Left lobe of liver (tissue), 2 donors: ENCODE measurements around the gene ZER1. TPM values are rescaled to one million over a fixed set of nuclear protein-coding genes. Genes with fewer than 3 reads are reported as not detected.

ENCODE experiments used
- ATAC-seq: fragments of 200-7000 bp; cut with Tn5 transposase; one replicate; pipeline ENCODE4 v1.9.1; 2020; ENCODE audit warnings: mild to moderate bottlenecking, moderate library complexity
- DNase-seq: peaks from one replicate; pipeline ENCODE4 v3.0.0-alpha.2; 2020; ENCODE audit warnings: low spot score
- total RNA-seq: library from RNA; stranded (reverse); gene quantifications from one replicate; pipeline ENCODE4 v1.2.1, GENCODE V29; 2021
- donor health status: DM: no; HTN: no; CAD: no; lungs with moderate emphysema.
- donor health status: DM: no; HTN: yes; CAD: no.

ZER1 gene
- total RNA-seq, 1 donor from 2014 or later: 15.6 TPM

DNA sequence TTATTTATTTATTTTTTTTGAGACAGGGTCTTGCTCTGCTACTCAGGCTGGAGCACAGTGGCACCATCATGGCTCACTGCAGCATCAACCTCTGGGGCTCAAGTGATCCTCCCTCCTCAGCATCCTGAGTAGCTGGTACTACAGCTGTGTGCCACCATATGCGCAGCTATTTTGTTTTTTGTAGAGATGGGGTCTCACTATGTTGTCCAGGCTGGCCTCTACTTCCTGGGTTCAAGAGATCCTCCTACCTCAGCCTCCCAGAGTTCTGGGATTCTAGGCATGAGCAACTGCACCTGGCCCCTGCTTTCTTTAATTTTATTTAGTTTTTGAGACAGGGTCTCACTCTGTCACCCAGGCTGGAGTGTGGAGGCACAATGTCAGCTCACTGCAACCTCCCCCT lies 28.3 kb downstream of the ZER1 start:
- DNase-seq: no peak

DNA sequence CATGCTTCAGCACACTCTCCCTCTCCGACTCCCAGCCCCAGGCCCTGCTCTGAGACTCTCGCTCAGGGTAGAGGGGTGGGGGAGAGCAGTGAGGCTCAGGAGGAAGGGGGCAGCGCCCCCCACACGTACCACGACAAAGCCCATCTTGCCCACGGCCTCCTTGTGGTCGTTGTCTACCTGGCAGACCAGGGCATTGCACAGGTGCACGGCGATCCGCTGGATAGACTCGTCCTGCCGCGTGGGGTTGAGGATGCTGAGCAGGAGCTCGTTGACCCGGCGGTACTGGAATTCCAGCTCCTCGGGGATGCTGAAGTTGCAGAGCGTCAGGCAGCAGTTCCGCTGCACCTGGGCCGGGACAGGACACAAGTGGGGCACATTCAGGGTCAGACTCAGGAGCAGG lies 29.3 kb downstream of the ZER1 start:
- DNase-seq: no peak

More for the DNA sequence above, 28.3 kb downstream of the ZER1 start:
- ATAC-seq: no peak

DNA sequence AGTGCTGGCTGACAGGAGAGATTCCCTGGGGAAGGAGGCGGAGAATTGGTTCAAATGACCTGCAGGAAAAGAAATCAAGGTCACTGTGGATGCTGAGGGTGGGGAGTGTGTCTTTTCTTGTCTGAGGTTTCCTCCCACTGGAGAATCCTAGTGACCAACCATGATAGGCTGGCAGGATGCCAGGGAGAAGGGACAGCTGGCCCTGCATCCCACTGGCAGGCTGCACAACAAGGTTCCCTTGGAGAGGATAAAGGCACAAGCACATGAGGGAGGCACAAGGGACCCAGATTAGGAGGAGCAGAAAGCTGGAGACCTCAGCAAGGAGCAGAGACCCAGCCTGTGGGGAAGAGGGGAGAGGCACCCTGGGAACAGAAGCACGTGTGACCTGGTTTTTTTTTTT lies 36.4 kb downstream of the ZER1 start:
- no peak for ATAC-seq

More for the DNA sequence above, 29.3 kb downstream of the ZER1 start:
- ATAC-seq: no peak

DNA sequence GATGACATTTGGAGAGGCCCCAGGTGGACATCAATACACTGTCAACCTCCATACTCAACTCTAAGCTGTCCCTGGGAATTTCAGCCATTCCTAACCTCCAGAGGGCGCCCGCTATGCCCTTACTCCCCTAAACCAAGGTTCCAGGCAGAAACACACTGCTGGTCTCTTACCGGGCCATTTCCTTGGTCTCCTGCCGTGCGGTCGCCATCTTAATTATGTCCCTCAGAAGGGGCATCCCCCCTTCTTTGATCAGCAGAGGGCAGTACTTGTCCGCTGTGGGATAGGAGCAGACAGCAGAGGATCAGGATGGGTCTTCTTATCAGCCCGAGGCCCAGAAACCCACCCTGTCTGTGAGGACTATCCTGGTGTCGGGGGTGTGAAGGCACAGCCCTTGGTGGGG lies 38.5 kb downstream of the ZER1 start:
- peak; percentile 90 for ATAC-seq
- peak; percentile 69 for DNase-seq

More for the DNA sequence above, 36.4 kb downstream of the ZER1 start:
- DNase-seq: no peak

DNA sequence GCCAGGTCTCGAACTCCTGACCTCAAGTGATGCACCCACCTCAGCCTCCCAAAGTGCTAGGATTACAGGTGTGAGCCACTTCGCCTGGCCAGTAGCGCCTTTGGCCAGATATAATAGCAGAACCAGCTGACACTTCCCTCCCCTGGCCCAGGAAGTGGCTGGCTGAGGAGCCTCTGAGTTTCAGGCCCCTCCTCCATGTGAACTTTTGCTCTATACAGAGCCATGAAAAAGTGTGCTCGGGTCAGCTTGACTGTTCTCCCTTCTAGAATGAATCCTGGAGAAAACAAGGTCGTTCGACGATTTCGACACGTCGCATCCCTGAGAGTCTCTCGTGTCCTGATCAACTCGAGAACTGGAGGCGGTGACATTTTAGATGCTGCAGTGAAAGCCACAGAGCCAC lies 39.2 kb downstream of the ZER1 start:
- ATAC-seq: no peak
- no peak for DNase-seq

DNA sequence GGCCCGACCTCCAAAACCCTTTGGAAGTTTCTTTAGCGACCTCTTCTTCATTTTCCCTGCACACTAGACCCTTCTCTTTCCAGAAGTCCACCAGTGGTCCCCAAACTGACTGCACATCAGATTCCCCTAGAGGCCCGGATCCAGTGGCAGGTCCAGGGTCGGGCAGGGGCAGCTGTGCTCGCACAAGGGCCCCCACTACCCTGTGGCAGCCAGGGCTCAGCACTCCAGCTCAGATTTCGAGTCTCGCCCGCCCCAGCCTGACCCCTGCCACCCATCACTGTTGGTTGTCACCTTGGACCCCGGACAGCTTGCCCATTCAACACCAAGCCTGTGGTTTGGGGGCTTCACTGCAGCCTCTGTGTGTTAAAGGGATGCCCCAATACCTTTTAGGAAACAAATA lies 40.0 kb downstream of the ZER1 start:
- no peak for ATAC-seq
- DNase-seq: no peak

DNA sequence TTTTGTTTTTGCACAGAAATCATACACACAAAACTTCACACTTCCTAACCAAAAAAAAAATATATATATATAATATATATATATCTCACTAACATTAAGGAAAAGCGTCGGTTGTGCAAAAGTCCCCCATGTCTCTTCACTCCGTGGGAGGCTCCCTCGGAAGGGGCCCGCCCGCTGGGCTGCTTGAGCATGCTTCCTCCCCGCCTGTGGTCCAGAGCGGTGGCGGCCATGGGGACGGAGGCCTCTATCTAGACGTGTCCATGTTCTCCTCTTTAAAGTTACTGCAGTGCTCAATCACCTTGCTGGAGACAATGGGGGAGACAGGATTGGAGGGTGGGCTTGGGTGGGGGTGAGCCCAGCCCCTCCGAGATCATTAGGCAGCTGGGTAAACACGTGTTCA lies 40.6 kb downstream of the ZER1 start:
- no peak for DNase-seq
- ATAC-seq: no peak

DNA sequence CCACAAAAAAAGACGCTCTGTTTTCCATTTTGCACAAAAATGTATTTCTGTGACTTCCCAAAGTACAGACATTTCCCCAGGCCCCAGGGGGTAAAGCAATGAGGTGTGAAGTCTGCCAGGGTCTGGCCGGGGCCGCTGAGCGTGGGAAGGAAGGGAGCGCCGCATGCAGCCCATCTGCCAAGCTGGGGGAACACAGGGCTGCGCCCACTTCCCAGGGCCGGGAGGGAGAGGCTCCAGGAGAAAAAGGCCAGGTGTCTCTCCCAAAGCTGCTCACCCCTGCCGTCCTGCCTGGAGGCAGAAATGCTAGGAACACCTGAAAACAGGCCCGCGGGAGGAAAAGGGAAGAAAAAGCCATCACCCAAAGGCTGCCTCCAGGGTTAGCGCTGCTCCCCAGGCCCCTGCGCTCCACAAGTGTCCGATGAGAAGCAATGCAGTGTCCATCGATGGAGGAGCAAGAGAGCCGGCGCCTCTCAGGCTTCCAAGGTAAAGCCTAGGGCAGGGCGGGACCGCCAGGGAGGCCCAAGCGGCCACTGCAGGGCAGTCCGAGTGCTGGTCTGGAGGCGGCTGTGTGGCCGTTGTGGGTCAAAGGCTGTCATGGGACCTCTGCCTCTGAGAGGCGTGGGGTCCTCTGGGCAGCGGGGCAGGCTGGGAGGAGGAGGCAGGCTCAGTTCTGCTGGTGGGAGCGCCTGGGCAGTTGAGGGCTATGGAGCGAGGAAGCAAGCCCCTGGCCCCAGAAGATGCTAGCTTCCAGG lies 41.8 kb downstream of the ZER1 start:
- ATAC-seq: no peak
- no peak for DNase-seq

DNA sequence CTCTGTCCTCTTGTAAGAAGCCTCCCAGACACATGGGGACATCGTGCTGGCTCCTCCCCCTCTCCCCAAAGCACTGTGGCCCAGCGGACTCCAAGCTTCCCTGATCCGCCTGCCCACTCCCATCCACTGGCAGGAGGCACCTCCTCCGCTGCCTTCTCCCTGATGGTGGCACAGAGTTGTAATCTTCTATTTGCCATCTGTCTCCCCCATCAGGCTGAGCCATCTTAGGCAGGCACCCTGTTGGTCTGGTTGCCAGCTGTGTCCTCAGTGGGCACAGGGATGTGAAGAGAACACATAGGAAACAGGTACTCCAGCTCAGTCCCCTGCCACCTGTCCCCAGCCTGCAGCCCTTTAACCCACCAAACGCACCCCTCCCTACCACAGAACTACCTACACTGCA lies 42.4 kb downstream of the ZER1 start:
- DNase-seq: no peak
- ATAC-seq: no peak

DNA sequence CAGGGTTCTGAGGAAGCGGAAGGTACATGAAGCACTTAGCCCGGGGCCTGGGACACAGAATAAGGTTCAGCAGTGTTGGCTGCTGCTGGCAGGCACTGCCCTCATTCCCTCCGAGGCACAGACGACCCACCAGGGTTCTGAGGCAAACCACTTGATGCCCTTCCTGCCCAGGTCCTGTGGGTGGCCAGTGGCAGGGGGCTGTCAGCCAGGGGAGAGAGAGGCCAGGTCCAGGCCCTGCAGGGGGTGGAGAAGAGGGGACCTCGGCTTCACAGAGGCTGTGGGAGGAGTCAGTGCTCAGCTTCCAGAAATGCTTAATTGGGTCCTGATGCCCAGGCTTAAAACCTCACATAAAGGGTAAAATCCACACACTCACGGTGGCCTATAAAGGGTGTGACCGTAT lies 43.4 kb downstream of the ZER1 start:
- ATAC-seq: no peak
- DNase-seq: no peak

DNA sequence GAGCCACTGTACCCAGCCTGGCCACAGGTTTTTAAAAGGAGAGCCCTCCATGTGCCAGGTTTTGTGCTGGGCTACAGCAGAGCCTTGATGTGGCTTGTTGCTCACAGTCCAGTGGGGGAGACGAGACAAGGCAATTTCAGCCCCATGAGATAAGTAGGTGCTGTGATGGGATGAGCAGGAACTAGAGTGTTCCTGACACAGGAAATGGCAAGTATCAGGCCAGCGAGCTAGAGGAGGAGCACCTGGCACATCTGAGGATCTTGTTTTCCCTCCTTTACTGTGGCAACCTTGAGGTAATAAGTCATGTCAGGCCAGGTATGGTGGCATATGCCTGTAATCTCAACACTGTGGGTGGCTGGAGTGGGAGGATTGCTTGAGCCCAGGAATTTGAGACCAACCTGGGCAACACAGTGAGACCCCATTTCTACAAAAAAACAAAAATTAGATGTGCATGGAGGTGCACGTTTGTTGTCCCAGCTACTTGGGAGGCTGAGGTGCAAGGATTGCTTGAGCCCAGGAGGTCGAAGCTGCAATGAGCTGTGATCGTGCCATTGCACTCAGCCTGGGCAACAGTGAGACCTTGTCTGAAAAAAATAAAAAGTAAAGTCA lies 44.0 kb downstream of the ZER1 start:
- ATAC-seq: no peak
- no peak for DNase-seq

DNA sequence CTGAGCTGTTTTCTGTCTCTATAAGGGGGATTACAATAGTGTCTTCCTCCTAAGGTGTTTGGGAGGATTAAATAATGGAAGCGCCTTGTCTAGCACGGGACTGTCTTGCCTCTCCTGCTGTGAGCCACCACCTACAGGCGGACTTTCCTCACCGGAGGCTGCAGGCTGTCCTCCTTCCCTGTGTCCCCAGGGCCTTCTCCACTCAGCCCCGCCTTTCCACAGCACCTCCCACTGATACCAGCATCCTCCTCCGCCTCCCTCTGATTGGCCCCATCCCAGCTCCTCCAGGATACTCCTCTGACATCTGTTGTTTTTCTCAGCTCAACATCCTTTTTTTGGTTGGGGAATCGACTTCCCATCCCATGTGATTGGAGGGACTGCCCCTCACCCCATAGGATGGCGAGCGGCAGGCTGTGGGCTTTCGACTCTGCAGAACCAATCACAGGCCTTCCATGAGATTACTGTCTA lies 46.9 kb downstream of the ZER1 start:
- DNase-seq: peak; percentile 67
- ATAC-seq: peak; percentile 36

DNA sequence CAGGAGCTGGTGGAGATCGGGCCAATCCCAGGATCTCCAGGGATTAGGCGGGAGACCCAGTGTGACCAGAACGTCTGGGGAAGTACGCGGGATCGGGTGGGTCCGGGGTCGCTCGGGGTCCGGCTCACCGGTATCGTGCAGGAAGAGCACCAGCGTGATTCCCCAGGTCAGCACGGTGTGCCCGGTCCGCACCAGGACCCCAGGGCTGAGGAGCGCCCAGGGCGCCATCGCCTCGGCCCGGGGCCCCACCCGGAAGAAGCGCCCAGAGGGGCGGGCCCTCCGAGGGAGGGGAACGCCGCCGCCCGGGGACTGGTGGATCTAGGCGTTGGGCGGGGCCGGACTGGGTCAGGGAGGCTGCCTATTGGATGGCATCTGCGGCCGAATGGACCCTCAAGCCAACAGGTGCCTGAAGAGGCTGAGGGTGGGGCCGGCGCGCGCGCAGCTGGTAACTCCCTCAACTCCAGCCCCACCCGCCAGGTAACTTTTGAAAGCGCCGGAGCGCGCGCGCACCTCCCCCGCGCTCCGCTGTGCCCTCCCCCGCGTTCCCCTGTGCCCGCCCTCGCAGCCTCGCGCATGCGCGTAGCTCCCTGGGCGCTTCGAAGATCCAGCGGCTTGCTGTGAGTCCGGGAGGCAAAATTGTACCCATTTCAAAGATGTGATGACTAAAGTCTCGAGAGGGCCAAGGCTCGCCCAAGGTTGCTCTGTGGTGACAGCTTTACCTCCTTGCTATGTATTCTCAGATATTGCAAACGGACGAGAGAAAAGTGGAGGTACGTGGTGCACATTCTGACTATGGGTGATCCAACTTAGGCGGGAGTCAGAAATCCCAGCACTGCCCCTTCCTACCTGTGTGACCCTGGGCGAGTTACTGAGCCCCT lies 47.6 kb downstream of the ZER1 start, which contains the start of gene ZDHHC12:
TSS of gene ZDHHC12 (minus strand) at position 262 of the 878 bp plus-strand sequence. CDS start at position 228, 34 bp downstream.
- peak; percentile 93 for ATAC-seq
- DNase-seq: peak; percentile 99

DNA sequence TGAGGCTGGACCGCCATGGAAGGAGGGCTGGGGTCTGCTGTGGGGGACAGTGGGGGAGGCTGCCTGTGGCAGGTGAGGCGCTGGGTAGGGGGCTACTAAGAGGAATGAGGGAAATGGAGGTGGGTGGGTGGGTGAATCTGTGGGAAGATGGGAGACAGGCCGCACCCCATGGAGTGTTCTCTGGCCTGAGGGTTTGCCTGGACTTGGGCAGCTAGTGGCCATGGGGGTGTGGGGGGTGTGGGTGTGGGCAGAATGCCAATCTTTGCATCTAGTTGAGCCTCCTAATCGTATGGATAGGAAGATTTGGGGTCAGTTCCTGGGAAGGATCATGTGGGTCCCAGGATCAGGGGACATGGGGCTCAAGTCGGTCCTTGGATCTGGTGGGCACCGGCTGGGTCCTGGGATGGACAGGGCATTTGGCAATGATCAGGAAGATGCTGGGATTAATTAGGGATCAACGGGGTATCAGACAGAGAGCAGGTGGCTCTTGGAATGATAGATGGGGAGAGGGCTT lies 48.3 kb downstream of the ZER1 start:
- DNase-seq (no peak), ATAC-seq (no peak)

DNA sequence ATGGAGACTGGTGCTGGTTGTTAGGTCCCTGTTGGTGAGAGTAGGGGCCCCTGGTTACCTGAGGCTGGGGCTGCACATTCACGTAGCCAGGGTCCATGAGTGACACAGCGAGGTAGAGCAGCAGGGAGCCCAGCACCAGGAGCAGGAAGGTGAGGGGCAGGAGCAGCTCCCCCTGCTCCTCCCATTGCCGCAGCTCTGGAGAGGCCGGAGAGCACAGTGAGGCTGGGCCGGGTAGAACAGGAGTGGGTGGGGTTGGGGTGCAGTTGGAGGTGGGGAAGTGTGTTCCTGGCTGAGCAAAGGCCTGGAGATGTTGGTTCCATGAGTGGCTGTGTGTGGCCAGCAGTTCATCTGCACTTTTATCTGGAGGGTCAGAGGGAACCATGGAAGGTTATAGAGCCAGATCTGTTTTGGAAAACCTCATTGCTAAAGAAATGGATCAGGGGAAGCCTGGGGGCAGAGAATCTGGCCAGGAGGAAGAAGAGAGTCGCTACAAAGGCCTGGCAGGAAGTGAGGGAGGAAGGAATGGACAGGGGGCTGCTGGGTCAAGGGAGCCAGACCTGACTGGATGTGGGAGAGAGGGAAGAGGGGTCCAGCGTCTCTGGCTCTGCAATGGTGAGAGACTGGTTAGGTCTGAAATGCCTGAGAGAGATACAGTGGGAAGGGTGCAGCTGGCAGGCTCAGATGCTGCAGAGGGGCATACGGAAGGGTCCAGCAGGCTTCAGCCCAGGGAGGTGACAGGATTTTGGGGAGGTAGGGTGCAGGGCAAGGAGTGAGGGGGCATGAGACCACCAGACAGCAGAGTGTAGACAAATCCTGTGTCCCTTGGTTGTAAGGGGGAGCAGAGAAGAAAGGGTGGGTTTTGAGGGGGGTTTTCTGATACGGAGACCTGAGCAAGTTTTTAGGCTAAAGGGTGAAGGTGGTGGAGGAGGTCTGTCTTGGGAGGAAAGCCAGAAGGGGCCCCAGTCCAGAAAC lies 49.1 kb downstream of the ZER1 start:
- no peak for DNase-seq
- ATAC-seq: no peak

DNA sequence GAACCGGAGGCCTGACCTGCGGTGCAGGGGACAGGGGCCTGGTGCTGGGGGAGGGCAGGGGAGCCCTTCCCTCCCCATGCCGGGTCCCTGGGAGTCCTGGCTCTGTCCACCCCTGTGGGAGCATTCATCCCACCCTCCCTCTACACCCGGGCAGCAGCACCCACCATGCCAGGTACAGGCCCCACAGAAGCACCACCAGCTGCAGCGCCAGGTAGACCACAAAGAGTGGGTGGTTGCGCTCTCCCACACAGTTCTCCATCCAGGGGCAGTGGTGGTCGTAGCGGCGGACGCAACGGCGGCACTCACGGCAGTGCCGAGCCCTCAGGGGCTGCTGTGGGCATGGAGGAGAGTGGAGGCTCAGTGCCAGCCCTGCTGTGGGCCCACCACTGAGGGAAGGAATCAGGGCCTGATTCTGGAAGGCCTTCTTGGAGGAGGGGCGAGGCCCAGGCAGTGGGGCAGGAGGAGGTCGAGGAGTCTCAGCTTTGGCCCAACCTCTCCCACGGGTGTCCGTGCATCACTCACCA lies 50.2 kb downstream of the ZER1 start:
- DNase-seq (no peak), ATAC-seq (no peak)

DNA sequence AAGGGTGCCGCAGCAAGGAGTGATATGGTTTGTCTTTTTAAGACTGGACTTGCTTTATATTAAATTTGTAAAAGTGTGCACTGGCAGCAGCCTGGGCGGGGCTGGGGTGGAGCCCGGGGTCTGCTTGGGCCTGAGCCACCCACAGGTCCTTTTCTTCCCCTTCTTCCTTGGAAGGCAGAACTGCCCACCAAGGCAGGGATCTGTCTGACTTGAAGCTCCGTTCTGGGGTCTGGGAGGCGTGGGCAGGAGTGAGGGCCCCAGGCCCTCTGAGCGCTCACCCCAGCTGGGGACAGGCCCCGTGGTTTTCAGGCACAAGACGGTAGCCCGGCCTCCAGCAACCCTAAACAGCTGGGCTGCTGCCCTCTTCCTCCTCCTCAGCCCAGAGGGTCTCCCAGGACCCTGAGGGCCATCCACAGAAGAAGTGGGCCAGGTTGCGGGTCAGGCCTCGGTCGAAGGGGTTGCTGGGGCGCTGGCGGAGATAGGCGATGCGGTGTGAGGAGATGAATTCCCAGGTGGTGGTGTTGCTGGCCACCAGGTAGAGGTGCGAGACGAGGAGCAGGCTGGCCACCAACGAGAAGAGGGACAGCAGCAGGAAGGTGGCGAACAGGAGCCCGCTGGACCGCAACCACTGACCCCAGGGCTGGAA lies 50.8 kb downstream of the ZER1 start:
- ATAC-seq: no peak
- DNase-seq: no peak

DNA sequence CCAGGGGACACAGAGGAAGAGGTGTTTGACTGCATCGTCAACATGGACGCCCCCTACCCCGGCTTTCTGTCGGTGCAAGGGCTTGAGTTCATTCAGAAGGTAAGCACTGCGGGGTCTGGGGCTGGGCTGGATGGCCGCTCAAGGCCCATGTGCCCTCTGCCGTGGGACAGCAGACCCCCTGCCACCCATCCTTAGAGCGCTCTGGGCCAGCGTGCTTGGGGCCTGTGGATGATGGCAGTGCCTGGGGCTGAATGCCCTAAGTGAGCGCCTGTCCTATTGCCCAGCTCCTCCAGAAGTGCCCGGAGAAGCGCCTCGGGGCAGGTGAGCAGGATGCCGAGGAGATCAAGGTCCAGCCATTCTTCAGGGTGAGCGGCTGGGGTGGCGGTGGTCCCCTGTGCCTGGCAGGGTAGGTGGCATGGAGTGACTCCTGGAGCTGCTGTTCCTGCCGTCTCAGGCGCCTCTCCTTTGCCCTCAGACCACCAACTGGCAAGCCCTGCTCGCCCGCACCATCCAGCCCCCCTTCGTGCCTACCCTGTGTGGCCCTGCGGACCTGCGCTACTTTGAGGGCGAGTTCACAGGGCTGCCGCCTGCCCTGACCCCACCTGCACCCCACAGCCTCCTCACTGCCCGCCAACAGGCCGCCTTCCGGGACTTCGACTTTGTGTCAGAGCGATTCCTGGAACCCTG lies 51.7 kb downstream of the ZER1 start:
- ATAC-seq (no peak), DNase-seq (no peak)

DNA sequence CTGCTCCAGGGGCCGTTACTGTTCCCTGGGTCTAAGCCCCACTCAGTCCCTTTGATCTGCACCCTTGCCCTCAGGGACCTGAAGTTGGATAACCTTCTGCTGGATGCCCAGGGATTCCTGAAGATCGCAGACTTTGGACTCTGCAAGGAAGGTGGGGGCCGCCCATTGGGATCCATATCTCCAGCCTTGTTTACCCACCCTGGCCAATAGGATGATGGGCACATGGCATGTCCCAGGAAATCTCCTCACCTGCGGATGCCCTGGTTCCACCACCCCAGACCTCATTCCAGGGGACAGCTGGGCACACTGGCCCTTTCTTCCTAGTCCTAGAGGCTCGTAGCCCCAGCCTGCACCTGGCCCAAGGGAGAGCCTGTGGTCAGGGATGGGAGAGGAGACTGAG lies 53.3 kb downstream of the ZER1 start:
- ATAC-seq (no peak), DNase-seq (no peak)
